HG03159 (cell line): Measurements from ENCODE around the gene FCGR1A.
A peak's percentile ranks its signal among the peaks of the same experiment; 100 is the strongest.
"Not testable (repeated sequence)": the region's sequence is repeated elsewhere in the genome, so short reads cannot be mapped to it uniquely, and the experiment has no call there.

Experiments used
- ATAC-seq: cut with Tn5 transposase; IDR thresholded peaks from one replicate; pipeline ENCODE4 v1.9.1; 2021; ENCODE audit warnings: mild to moderate bottlenecking, moderate library complexity; ENCODE audit not compliant: unreplicated experiment

The FCGR1A gene

DNA sequence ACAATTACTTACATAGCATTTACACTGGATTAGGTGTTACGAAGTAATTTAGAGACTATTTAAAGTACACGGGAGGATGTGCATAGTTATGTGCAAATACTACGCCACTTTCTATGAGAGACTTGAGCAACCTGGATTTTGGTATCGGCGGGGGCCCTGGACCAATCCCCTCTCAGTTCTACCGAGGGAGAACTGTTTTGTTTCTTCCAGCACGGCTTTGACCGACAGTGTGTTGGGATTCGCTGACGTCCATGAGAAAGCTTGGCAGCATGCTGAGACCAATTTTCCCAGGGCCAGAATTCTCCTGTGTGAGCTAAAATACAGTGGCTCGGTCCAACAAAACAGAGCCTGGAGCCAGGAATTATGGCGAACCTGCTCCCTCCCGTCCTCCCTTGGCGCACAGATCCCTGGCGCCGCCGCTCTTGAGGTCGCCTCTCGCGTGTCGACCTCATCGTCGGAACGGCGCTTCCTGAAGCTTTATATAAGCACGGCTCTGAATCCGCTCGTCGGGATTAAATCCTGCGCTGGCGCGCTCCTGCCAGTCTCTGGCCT is 49.3 kb downstream of the FCGR1A start:
- ATAC-seq: peak; percentile 5

DNA sequence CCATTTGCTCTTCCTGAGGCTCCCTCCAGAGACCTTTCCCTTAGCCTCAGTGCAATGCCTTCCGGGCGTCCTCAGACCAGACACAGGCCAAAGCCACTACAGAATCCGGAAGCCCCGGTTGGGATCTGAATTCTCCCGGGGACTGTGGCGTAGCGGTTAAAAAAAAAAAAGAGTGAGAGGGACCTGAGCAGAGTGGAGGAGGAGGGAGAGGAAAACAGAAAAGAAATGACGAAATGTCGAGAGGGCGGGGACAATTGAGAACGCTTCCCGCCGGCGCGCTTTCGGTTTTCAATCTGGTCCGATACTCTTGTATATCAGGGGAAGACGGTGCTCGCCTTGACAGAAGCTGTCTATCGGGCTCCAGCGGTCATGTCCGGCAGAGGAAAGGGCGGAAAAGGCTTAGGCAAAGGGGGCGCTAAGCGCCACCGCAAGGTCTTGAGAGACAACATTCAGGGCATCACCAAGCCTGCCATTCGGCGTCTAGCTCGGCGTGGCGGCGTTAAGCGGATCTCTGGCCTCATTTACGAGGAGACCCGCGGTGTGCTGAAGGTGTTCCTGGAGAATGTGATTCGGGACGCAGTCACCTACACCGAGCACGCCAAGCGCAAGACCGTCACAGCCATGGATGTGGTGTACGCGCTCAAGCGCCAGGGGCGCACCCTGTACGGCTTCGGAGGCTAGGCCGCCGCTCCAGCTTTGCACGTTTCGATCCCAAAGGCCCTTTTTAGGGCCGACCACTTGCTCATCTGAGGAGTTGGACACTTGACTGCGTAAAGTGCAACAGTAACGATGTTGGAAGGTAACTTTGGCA is 50.0 kb downstream of the FCGR1A start:
- peak; percentile 61 for ATAC-seq

DNA sequence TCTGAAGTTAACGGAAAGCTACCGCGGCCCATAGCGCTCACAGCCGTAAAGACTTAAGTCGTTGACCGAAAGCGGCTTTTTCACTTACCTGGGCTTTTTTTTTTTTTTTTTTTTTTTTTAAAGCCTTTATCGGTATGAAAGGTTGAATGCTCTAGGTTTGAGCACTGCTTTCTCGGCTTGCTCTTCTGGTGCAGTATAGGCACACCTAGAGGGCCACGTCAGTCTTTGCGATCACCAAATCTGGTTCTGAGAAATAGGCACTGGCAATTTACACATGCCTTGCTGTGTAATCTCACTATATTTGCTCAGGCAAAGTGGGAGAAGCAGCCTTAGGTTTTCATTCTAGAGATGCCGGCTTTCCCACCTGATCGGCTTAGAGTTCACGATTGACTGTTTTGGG is 50.6 kb downstream of the FCGR1A start:
- not testable (repeated sequence) for ATAC-seq

DNA sequence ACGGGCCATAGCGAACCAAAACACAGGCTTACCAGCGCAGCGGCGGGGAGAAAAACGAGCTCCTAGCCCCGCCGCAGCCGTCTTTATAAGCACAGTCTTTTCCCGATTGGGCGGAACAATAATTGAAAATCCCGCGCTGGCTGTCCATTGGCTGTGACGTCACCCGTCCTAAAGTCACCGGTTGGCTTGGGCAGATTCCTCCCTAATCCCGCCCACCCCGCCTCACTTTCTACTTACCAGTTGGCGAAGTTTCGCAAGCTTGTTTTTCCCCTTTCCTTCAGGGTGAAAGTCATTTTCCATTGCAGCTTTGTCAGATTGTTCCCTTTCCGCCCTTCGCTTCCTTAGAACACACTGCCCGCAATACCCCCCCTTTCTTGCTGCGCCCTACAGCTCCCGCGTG is 58.7 kb downstream of the FCGR1A start:
- ATAC-seq: peak; percentile 18
